Measurements from ENCODE around the gene ACSL1.

Gene ACSL1, protein sequence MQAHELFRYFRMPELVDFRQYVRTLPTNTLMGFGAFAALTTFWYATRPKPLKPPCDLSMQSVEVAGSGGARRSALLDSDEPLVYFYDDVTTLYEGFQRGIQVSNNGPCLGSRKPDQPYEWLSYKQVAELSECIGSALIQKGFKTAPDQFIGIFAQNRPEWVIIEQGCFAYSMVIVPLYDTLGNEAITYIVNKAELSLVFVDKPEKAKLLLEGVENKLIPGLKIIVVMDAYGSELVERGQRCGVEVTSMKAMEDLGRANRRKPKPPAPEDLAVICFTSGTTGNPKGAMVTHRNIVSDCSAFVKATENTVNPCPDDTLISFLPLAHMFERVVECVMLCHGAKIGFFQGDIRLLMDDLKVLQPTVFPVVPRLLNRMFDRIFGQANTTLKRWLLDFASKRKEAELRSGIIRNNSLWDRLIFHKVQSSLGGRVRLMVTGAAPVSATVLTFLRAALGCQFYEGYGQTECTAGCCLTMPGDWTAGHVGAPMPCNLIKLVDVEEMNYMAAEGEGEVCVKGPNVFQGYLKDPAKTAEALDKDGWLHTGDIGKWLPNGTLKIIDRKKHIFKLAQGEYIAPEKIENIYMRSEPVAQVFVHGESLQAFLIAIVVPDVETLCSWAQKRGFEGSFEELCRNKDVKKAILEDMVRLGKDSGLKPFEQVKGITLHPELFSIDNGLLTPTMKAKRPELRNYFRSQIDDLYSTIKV

DNA sequence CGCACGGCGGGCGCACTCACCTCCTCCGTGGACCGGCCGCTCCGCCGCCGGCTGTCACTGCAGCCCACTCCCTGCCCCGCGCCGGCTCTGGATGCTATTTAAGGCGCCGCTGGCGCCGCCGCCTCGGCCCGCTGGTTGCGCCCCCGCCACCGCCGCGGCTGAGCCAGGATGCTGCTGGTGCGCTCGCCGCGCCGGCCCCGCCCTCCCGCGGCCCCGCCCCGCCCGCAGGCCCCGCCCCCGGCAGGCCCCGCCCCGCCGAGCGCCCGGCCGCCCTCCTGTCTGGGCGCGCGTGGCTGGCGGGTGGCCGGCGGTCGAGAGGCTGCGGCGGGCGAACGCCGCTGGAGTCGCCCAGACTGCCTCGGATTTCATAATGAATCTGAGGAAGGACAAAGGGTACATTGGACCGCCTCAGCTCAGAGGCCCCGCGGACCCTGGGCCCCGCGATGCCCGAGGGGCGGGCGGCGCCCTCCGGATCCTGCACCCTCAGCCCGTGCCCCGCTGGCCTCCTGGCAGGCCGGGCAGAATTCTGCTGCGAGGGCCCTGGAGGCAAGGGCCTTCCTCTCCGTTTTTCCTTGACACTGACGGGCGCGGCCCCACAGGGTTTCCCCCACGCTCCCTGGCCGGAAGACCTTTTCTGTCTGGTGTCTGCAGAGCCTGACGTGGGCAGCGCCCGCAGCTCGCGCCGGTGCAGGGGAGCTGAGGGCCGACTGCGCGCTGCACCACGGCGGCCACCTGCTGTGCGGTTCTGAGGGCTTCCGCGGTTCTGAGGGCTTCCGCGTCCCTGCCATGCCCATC, at the start of gene ACSL1:
TSS of gene ACSL1 (minus strand) at position 73 of the 795 bp plus-strand sequence. CDS start 22,454 bp downstream, outside the sequence.
- no peaks in the 10 kb centered on the region for H3K79me2 ChIP-seq (ENCODE audit: insufficient read depth, low read length)

DNA sequence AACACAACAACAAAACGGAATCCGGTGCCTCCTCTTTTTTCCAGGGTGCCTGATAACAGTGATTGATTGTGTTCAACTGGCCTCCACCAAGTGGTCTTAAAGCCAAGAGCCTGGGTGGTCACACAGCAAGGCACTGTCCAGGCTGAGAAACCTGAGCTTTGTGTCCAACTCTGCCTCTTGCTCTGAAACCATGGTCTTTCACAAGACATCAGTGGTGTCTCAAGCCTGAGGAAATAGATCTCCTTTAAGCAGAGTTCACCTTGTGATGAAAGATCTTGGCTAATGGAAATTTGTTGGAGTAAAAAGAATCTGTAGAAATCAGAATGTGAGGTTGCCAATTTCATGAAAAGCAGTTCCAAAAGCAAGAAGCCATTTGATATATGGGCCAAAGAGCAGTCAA, 47.3 kb upstream of the ACSL1 start:
- Histone ChIP-seq H3K9ac (ENCODE audit: low read depth, low read length, poor library complexity, severe bottlenecking) (no peak overlapping the region), H3F3A (ENCODE audit: low read depth) (no peaks in the 10 kb centered on the region), H3K27me3 (ENCODE audit: insufficient read depth, low read length, poor library complexity, severe bottlenecking) (no peaks in the 10 kb centered on the region), H3K9me3 (ENCODE audit: insufficient read depth, low read depth, low read length) (no peaks in the 10 kb centered on the region), H3K79me2 (ENCODE audit: insufficient read depth, low read length) (no peaks in the 10 kb centered on the region), H3K4me3 (ENCODE audit: low read length, poor library complexity, severe bottlenecking) (no peak overlapping the region), H2AFZ (ENCODE audit: low read length) (no peak overlapping the region), H3K4me1 (ENCODE audit: insufficient read depth, low read length, poor library complexity, severe bottlenecking) (no peaks in the 10 kb centered on the region), H3K4me2 (ENCODE audit: low read depth, low read length, poor library complexity, severe bottlenecking) (no peak overlapping the region), H3K9me2 (replicated peaks; ENCODE audit: low read depth, low read length) (no peaks in the 10 kb centered on the region), H3K36me3 (ENCODE audit: insufficient read depth, low read length) (no peaks in the 10 kb centered on the region), H4K20me1 (ENCODE audit: insufficient read depth, low read length, poor library complexity, severe bottlenecking) (no peaks in the 10 kb centered on the region)
- no peak for TF ChIP-seq EZH2phosphoT487 (IDR thresholded peaks at IDR 0.05; ENCODE audit: borderline replicate concordance)
- TF ChIP-seq, protein P1, sequence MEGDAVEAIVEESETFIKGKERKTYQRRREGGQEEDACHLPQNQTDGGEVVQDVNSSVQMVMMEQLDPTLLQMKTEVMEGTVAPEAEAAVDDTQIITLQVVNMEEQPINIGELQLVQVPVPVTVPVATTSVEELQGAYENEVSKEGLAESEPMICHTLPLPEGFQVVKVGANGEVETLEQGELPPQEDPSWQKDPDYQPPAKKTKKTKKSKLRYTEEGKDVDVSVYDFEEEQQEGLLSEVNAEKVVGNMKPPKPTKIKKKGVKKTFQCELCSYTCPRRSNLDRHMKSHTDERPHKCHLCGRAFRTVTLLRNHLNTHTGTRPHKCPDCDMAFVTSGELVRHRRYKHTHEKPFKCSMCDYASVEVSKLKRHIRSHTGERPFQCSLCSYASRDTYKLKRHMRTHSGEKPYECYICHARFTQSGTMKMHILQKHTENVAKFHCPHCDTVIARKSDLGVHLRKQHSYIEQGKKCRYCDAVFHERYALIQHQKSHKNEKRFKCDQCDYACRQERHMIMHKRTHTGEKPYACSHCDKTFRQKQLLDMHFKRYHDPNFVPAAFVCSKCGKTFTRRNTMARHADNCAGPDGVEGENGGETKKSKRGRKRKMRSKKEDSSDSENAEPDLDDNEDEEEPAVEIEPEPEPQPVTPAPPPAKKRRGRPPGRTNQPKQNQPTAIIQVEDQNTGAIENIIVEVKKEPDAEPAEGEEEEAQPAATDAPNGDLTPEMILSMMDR (conservative IDR thresholded peaks at IDR 0.05; ENCODE audit: low read length), result no peak

More for the DNA sequence above, at the start of gene ACSL1:
- H4K20me1 ChIP-seq (ENCODE audit: insufficient read depth, low read length, poor library complexity, severe bottlenecking), result no peaks in the 10 kb centered on the region
- no peaks in the 10 kb centered on the region for H3K36me3 ChIP-seq (ENCODE audit: insufficient read depth, low read length)
- peaks cover 21% of the 10 kb centered on the region for H3K4me1 ChIP-seq (ENCODE audit: insufficient read depth, low read length, poor library complexity, severe bottlenecking)
- peak within 1 kb of the TSS; percentile 79 for H3K4me3 ChIP-seq (ENCODE audit: low read length, poor library complexity, severe bottlenecking)
- no peaks in the 10 kb centered on the region for H3K9me2 ChIP-seq (replicated peaks; ENCODE audit: low read depth, low read length)
- peak within 1 kb of the TSS; percentile 75 for H3K4me2 ChIP-seq (ENCODE audit: low read depth, low read length, poor library complexity, severe bottlenecking)
- H3K9me3 ChIP-seq (ENCODE audit: insufficient read depth, low read depth, low read length), result no peaks in the 10 kb centered on the region
- peaks cover 18% of the 10 kb centered on the region for H3K27me3 ChIP-seq (ENCODE audit: insufficient read depth, low read length, poor library complexity, severe bottlenecking)
- no peak for TF ChIP-seq EZH2phosphoT487 (IDR thresholded peaks at IDR 0.05; ENCODE audit: borderline replicate concordance)
- TF ChIP-seq, protein P1 (conservative IDR thresholded peaks at IDR 0.05; ENCODE audit: low read length), result no peak
- H2AFZ ChIP-seq (ENCODE audit: low read length), result peak within 1 kb of the TSS; percentile 86
- H3K9ac ChIP-seq (ENCODE audit: low read depth, low read length, poor library complexity, severe bottlenecking), result peak within 1 kb of the TSS; percentile 63
- H3F3A ChIP-seq (ENCODE audit: low read depth), result no peaks in the 10 kb centered on the region; the same call in 1 of the 2 replicates

DNA sequence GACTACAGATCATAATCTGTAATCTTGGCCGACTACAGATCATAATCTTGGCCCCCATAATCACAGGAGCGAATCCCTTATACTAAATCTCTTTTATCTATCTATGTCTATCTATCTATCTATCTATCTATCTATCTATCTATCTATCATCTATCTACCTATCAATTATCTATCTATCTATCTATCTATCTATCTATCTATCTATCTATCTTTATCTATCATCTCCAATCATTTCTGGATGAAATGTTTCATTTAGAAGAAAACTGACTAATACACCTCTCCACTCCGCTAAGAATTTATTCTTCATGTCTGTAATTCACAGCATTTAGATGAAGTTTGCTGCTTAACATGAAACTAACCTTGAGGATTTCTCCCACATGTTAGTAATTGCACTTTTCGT, 45.0 kb upstream of the ACSL1 start:
- no peak overlapping the region for H2AFZ ChIP-seq (ENCODE audit: low read length)
- H3K79me2 ChIP-seq (ENCODE audit: insufficient read depth, low read length), result no peaks in the 10 kb centered on the region
- H3K9ac ChIP-seq (ENCODE audit: low read depth, low read length, poor library complexity, severe bottlenecking), result no peak overlapping the region
- peaks cover 3% of the 10 kb centered on the region for H3K4me1 ChIP-seq (ENCODE audit: insufficient read depth, low read length, poor library complexity, severe bottlenecking)
- no peaks in the 10 kb centered on the region for H3F3A ChIP-seq (ENCODE audit: low read depth)
- H4K20me1 ChIP-seq (ENCODE audit: insufficient read depth, low read length, poor library complexity, severe bottlenecking), result no peaks in the 10 kb centered on the region
- H3K9me2 ChIP-seq (replicated peaks; ENCODE audit: low read depth, low read length), result no peaks in the 10 kb centered on the region
- no peaks in the 10 kb centered on the region for H3K27me3 ChIP-seq (ENCODE audit: insufficient read depth, low read length, poor library complexity, severe bottlenecking)
- no peak overlapping the region for H3K4me2 ChIP-seq (ENCODE audit: low read depth, low read length, poor library complexity, severe bottlenecking)
- no peaks in the 10 kb centered on the region for H3K36me3 ChIP-seq (ENCODE audit: insufficient read depth, low read length)
- no peaks in the 10 kb centered on the region for H3K9me3 ChIP-seq (ENCODE audit: insufficient read depth, low read depth, low read length)
- TF ChIP-seq, protein P1 (conservative IDR thresholded peaks at IDR 0.05; ENCODE audit: low read length), result no peak
- no peak overlapping the region for H3K4me3 ChIP-seq (ENCODE audit: low read length, poor library complexity, severe bottlenecking)

All from Loucy (cell line).